K562 (cell line): ENCODE measurements around the gene EPHA4.

Experiments used
- E2F8 ChIP-seq: fragments of 450-650 bp; IDR thresholded peaks from 2 replicates; pipeline ENCODE4 v1.7.1; 2018; ENCODE audit warnings: mild to moderate bottlenecking, low read depth; ENCODE audit not compliant: partially characterized antibody
- FOXA3 ChIP-seq, 2 experiments: fragments of 450-650 bp in 1 of 2; sonication (generic) in 1 of 2; formaldehyde crosslinking; IDR thresholded peaks in 1 of 2; conservative IDR thresholded peaks in 1 of 2; 2 replicates each; pipeline versions ENCODE4 v1.4.0 to v1.8.0; 2020 to 2022; ENCODE audit warnings: mild to moderate bottlenecking in 2 of 2, missing genetic modification reagents in 1 of 2
- MYC ChIP-seq, 2 experiments: fragments of 250-450 bp in 1 of 2; sonication (Bioruptor Pico) in 1 of 2; IDR thresholded peaks; 2 replicates each; pipeline versions ENCODE4 v1.5.1 to v1.6.1; 2012 to 2021; ENCODE audit warnings: low read depth in 2 of 2, borderline replicate concordance in 1 of 2, improper control_type of control experiment in 1 of 2, low read length in 1 of 2, mild to moderate bottlenecking in 1 of 2, moderate library complexity in 1 of 2
- PCBP2 ChIP-seq: fragments of 200-400 bp; formaldehyde crosslinking; IDR thresholded peaks from 2 replicates; pipeline ENCODE4 v1.6.1; 2018; ENCODE audit warnings: low read length, low read depth, mild to moderate bottlenecking, moderate library complexity; ENCODE audit not compliant: poor library complexity, severe bottlenecking
- POLR2A ChIP-seq: fragments of 450-650 bp; conservative IDR thresholded peaks from 2 replicates; pipeline ENCODE4 v1.6.1; 2016
- POLR2AphosphoS5 ChIP-seq: IDR thresholded peaks from 2 replicates; pipeline ENCODE4 v1.6.1; 2011; ENCODE audit warnings: mild to moderate bottlenecking, low read depth, low read length, moderate library complexity; ENCODE audit not compliant: control insufficient read depth, insufficient read depth
- SMC3 ChIP-seq: conservative IDR thresholded peaks from 2 replicates; pipeline ENCODE4 v1.6.1; 2011; ENCODE audit warnings: low read depth, low read length, improper control_type of control experiment; ENCODE audit not compliant: insufficient read depth
- XRCC5 ChIP-seq: fragments of 200-400 bp; formaldehyde crosslinking; IDR thresholded peaks from 2 replicates; pipeline ENCODE4 v1.6.1; 2017; ENCODE audit warnings: low read depth, mild to moderate bottlenecking, low read length
- YY1 ChIP-seq, 3 experiments: IDR thresholded peaks; 2 replicates each; pipeline ENCODE4 v1.6.1; 2011; ENCODE audit warnings: low read length in 2 of 3, mild to moderate bottlenecking in 2 of 3, moderate library complexity in 2 of 3, borderline replicate concordance in 1 of 3, control low read depth in 1 of 3, low read depth in 1 of 3; ENCODE audit not compliant: insufficient read depth in 3 of 3, insufficient replicate concordance in 2 of 3, control insufficient read depth in 1 of 3, insufficient read length in 1 of 3; ENCODE audit errors: extremely low read depth in 1 of 3
- TF ChIP-seq, protein P1 (sequence below), 3 experiments: IDR thresholded peaks in 2 of 3; conservative IDR thresholded peaks in 1 of 3; 2 replicates each; pipeline ENCODE4 v1.5.1; 2011 to 2012; ENCODE audit warnings: low read length in 3 of 3, mild to moderate bottlenecking in 3 of 3, control low read depth in 2 of 3, improper control_type of control experiment in 1 of 3, inconsistent platforms in 1 of 3, low read depth in 1 of 3, mixed read lengths in 1 of 3, moderate library complexity in 1 of 3; ENCODE audit not compliant: insufficient read depth in 2 of 3
- TF ChIP-seq, protein P2 (sequence below): fragments of 450-650 bp; IDR thresholded peaks from 2 replicates; pipeline ENCODE4 v1.7.0; 2016; ENCODE audit warnings: borderline replicate concordance
- TF ChIP-seq, protein P3 (sequence below): sonication (generic); formaldehyde crosslinking; IDR thresholded peaks from 2 replicates; pipeline ENCODE4 v1.8.1; 2023; ENCODE audit warnings: mild to moderate bottlenecking, missing genetic modification reagents, moderate library complexity

DNA sequence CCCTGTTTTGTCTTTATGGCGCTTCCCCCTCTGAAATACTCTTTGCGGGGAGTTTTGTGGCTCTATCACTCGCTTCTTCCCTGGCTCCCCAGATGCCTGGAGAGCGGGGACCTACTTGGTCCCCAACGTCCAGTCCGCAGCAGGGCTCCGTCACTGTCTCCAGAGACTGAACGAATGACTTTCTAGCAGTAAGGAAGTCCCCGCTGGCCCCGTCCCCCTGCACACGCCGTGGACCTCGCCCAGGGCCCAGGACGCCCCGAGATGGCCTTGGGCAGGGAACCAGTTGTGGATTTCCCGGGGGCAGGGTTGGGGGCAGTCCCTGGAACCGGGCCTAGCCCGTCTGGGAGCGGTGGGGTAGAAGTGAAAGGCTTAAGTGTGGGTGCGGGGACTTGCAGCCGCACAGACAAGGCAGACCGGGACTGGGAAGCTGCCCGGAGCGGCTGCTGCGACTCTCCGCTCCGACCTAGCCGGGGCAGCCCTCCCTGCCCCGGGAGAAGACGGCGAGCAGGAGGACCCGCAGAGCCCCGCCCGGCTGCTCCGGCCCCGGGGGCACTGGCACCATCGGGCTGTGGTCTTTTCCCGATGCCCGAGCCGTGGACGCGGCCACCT is 821 bp upstream of the EPHA4 start:
- TF ChIP-seq, protein P1, sequence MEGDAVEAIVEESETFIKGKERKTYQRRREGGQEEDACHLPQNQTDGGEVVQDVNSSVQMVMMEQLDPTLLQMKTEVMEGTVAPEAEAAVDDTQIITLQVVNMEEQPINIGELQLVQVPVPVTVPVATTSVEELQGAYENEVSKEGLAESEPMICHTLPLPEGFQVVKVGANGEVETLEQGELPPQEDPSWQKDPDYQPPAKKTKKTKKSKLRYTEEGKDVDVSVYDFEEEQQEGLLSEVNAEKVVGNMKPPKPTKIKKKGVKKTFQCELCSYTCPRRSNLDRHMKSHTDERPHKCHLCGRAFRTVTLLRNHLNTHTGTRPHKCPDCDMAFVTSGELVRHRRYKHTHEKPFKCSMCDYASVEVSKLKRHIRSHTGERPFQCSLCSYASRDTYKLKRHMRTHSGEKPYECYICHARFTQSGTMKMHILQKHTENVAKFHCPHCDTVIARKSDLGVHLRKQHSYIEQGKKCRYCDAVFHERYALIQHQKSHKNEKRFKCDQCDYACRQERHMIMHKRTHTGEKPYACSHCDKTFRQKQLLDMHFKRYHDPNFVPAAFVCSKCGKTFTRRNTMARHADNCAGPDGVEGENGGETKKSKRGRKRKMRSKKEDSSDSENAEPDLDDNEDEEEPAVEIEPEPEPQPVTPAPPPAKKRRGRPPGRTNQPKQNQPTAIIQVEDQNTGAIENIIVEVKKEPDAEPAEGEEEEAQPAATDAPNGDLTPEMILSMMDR (IDR thresholded peaks at IDR 0.05 in 2 of 3, conservative IDR thresholded peaks at IDR 0.05 in 1 of 3; ENCODE audit: insufficient read depth in 2 of 3, low read depth in 1 of 3, low read length in 3 of 3): no peak
- TF ChIP-seq FOXA3 (CRISPR knock-in tag; conservative IDR thresholded peaks at IDR 0.05 in 1 of 2, IDR thresholded peaks at IDR 0.05 in 1 of 2): no peak
- TF ChIP-seq, protein P2, sequence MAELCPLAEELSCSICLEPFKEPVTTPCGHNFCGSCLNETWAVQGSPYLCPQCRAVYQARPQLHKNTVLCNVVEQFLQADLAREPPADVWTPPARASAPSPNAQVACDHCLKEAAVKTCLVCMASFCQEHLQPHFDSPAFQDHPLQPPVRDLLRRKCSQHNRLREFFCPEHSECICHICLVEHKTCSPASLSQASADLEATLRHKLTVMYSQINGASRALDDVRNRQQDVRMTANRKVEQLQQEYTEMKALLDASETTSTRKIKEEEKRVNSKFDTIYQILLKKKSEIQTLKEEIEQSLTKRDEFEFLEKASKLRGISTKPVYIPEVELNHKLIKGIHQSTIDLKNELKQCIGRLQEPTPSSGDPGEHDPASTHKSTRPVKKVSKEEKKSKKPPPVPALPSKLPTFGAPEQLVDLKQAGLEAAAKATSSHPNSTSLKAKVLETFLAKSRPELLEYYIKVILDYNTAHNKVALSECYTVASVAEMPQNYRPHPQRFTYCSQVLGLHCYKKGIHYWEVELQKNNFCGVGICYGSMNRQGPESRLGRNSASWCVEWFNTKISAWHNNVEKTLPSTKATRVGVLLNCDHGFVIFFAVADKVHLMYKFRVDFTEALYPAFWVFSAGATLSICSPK: no peak
- TF ChIP-seq, protein P3, sequence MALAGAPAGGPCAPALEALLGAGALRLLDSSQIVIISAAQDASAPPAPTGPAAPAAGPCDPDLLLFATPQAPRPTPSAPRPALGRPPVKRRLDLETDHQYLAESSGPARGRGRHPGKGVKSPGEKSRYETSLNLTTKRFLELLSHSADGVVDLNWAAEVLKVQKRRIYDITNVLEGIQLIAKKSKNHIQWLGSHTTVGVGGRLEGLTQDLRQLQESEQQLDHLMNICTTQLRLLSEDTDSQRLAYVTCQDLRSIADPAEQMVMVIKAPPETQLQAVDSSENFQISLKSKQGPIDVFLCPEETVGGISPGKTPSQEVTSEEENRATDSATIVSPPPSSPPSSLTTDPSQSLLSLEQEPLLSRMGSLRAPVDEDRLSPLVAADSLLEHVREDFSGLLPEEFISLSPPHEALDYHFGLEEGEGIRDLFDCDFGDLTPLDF: no peak
- no peak for TF ChIP-seq POLR2A
- no peak for TF ChIP-seq XRCC5
- no peak for TF ChIP-seq SMC3
- no peak for TF ChIP-seq PCBP2
- no peak for TF ChIP-seq POLR2AphosphoS5
- no peak for TF ChIP-seq MYC (IDR thresholded peaks at IDR 0.05; ENCODE audit: low read depth, low read length)
- no peak for TF ChIP-seq MYC (CRISPR knock-in tag; IDR thresholded peaks at IDR 0.05; ENCODE audit: borderline replicate concordance, low read depth)
- no peak for TF ChIP-seq YY1 (IDR thresholded peaks at IDR 0.05; ENCODE audit: borderline replicate concordance in 1 of 3, control insufficient read depth in 1 of 3, extremely low read depth in 1 of 3, insufficient read depth in 3 of 3, insufficient read length in 1 of 3, insufficient replicate concordance in 2 of 3, low read depth in 1 of 3, low read length in 2 of 3)
- TF ChIP-seq E2F8: no peak
